Activated T-helper 2 cell treated with anti-CD3 and anti-CD28 coated beads, Interferon-gamma antibody, Interleukin-2, Interleukin-4, amounts not matched to agents 10 μg/mL and 5 μg/mL and 100 μg/mL, durations not matched to agents 14 hours and 24 hours and 36 hours (primary cell): ENCODE data around the gene SIGLEC7. TPM values are rescaled to one million over a fixed set of nuclear protein-coding genes. Genes with fewer than 3 reads are reported as not detected.
"Not testable (repeated sequence)": the region's sequence is repeated elsewhere in the genome, so short reads cannot be mapped to it uniquely, and the experiment has no call there.

Experiments
- DNase-seq: peaks from one replicate; pipeline ENCODE4 v3.0.0; 2021; ENCODE audit warnings: low spot score
- H3K27ac Mint-ChIP-seq: one replicate; pipeline ENCODE4 v1.8.0; 2021; ENCODE audit warnings: mixed read lengths
- H3K27me3 Mint-ChIP-seq: one replicate; pipeline ENCODE4 v1.8.0; 2021; ENCODE audit warnings: low read depth, mixed read lengths
- H3K36me3 Mint-ChIP-seq: one replicate; pipeline ENCODE4 v1.8.0; 2021; ENCODE audit warnings: low read depth, mixed read lengths
- H3K4me1 Mint-ChIP-seq: one replicate; pipeline ENCODE4 v1.8.0; 2021; ENCODE audit warnings: low read depth, mixed read lengths
- H3K4me3 Mint-ChIP-seq: one replicate; pipeline ENCODE4 v1.8.0; 2021; ENCODE audit warnings: low read depth, mild to moderate bottlenecking, moderate library complexity, mixed read lengths
- H3K9me3 Mint-ChIP-seq: one replicate; pipeline ENCODE4 v1.8.0; 2021; ENCODE audit warnings: mixed read lengths
- intact Hi-C: fragments of 100-400 bp; cut with micrococcal nuclease; formaldehyde crosslinking; loops from one replicate; pipeline ENCODE4 v1.15.1; 2023
- total RNA-seq: library from RNA; stranded (reverse); gene quantifications from 2 replicates; pipeline ENCODE4 v1.2.3, GENCODE V29; 2022

SIGLEC7 gene
- total RNA-seq, 1 donor from 2014 or later = not detected

GRCh38 chr19:51135986-51136762 lies 5.9 kb upstream of the SIGLEC7 start:
- DNase-seq = no peak
- H3K9me3 Mint-ChIP-seq = no peaks in the 10 kb centered on the region
- no peaks in the 10 kb centered on the region for H3K36me3 Mint-ChIP-seq
- peaks cover 15% of the 10 kb centered on the region for H3K4me1 Mint-ChIP-seq
- H3K27ac Mint-ChIP-seq = no peak overlapping the region
- H3K27me3 Mint-ChIP-seq = peaks cover 21% of the 10 kb centered on the region
- intact Hi-C loops = no loop called here
- no peak overlapping the region for H3K4me3 Mint-ChIP-seq

GRCh38 chr19:51136851-51137551 lies 5.1 kb upstream of the SIGLEC7 start:
- H3K36me3 Mint-ChIP-seq = no peaks in the 10 kb centered on the region
- no peaks in the 10 kb centered on the region for H3K9me3 Mint-ChIP-seq
- no peak for DNase-seq
- H3K4me3 Mint-ChIP-seq = no peak overlapping the region
- peaks cover 12% of the 10 kb centered on the region for H3K4me1 Mint-ChIP-seq
- intact Hi-C loops = no loop called here
- no peak overlapping the region for H3K27ac Mint-ChIP-seq
- H3K27me3 Mint-ChIP-seq = peaks cover 22% of the 10 kb centered on the region

GRCh38 chr19:51137792-51138425 lies 4.2 kb upstream of the SIGLEC7 start:
- peaks cover 22% of the 10 kb centered on the region for H3K27me3 Mint-ChIP-seq
- intact Hi-C loops = no loop called here
- peaks cover 5% of the 10 kb centered on the region for H3K4me1 Mint-ChIP-seq
- H3K4me3 Mint-ChIP-seq = no peak overlapping the region
- no peaks in the 10 kb centered on the region for H3K9me3 Mint-ChIP-seq
- DNase-seq = no peak
- H3K36me3 Mint-ChIP-seq = no peaks in the 10 kb centered on the region
- H3K27ac Mint-ChIP-seq = no peak overlapping the region

GRCh38 chr19:51138549-51138979 lies 3.5 kb upstream of the SIGLEC7 start:
- intact Hi-C loops = no loop called here
- H3K4me3 Mint-ChIP-seq = no peak overlapping the region
- DNase-seq = no peak
- peaks cover 22% of the 10 kb centered on the region for H3K27me3 Mint-ChIP-seq
- no peaks in the 10 kb centered on the region for H3K9me3 Mint-ChIP-seq
- H3K27ac Mint-ChIP-seq = no peak overlapping the region
- peaks cover 5% of the 10 kb centered on the region for H3K4me1 Mint-ChIP-seq
- no peaks in the 10 kb centered on the region for H3K36me3 Mint-ChIP-seq

- no peak for DNase-seq
- intact Hi-C loops = no loop called here
- Mint-ChIP-seq H3K4me1 (peaks cover 5% of the 10 kb centered on the region), H3K36me3 (no peaks in the 10 kb centered on the region), H3K9me3 (no peaks in the 10 kb centered on the region), H3K27me3 (peaks cover 22% of the 10 kb centered on the region), H3K4me3 (no peak overlapping the region), H3K27ac (no peak overlapping the region)
Observed at GRCh38 chr19:51139299-51140014, 2.6 kb upstream of the SIGLEC7 start.

- Mint-ChIP-seq H3K4me1 (peaks cover 5% of the 10 kb centered on the region), H3K27ac (no peak overlapping the region), H3K27me3 (peaks cover 17% of the 10 kb centered on the region), H3K9me3 (no peaks in the 10 kb centered on the region), H3K36me3 (no peaks in the 10 kb centered on the region), H3K4me3 (no peak overlapping the region)
- DNase-seq = no peak
- intact Hi-C loops = no loop called here
Observed at GRCh38 chr19:51140441-51140840, 1.7 kb upstream of the SIGLEC7 start.

- Mint-ChIP-seq H3K36me3 (no peaks in the 10 kb centered on the region), H3K27me3 (peaks cover 15% of the 10 kb centered on the region)
Observed at GRCh38 chr19:51141181-51141580, 920 bp upstream of the SIGLEC7 start.

GRCh38 chr19:51142809-51143475 lies 841 bp downstream of the SIGLEC7 start:
- DNase-seq, intact Hi-C loops: not testable (repeated sequence)

More at GRCh38 chr19:51141181-51141580, 920 bp upstream of the SIGLEC7 start:
- H3K27ac Mint-ChIP-seq = no peak overlapping the region
- intact Hi-C loops = no loop called here
- H3K4me3 Mint-ChIP-seq = no peak overlapping the region
- peaks cover 5% of the 10 kb centered on the region for H3K4me1 Mint-ChIP-seq
- H3K9me3 Mint-ChIP-seq = no peaks in the 10 kb centered on the region
- DNase-seq = no peak

GRCh38 chr19:51143486-51143885 lies 1.4 kb downstream of the SIGLEC7 start:
- no peak overlapping the region for H3K27ac Mint-ChIP-seq
- H3K4me3 Mint-ChIP-seq = no peak overlapping the region
- H3K36me3 Mint-ChIP-seq = no peaks in the 10 kb centered on the region
- intact Hi-C loops = no loop called here
- peaks cover 13% of the 10 kb centered on the region for H3K27me3 Mint-ChIP-seq
- no peaks in the 10 kb centered on the region for H3K4me1 Mint-ChIP-seq
- H3K9me3 Mint-ChIP-seq = no peaks in the 10 kb centered on the region
- DNase-seq = no peak

More at GRCh38 chr19:51142809-51143475, 841 bp downstream of the SIGLEC7 start:
- H3K36me3 Mint-ChIP-seq, H3K9me3 Mint-ChIP-seq, H3K4me3 Mint-ChIP-seq, H3K27ac Mint-ChIP-seq, H3K4me1 Mint-ChIP-seq: not testable (repeated sequence)
- H3K27me3 Mint-ChIP-seq = peaks cover 13% of the 10 kb centered on the region

GRCh38 chr19:51144482-51145045 lies 2.5 kb downstream of the SIGLEC7 start:
- no peak overlapping the region for H3K4me3 Mint-ChIP-seq
- H3K27me3 Mint-ChIP-seq = peaks cover 17% of the 10 kb centered on the region

GRCh38 chr19:51145916-51146493 lies 3.9 kb downstream of the SIGLEC7 start:
- H3K36me3 Mint-ChIP-seq = no peaks in the 10 kb centered on the region
- DNase-seq = no peak
- no peak overlapping the region for H3K4me3 Mint-ChIP-seq
- no peak overlapping the region for H3K27ac Mint-ChIP-seq
- no peaks in the 10 kb centered on the region for H3K9me3 Mint-ChIP-seq
- H3K27me3 Mint-ChIP-seq = peaks cover 24% of the 10 kb centered on the region
- H3K4me1 Mint-ChIP-seq = no peaks in the 10 kb centered on the region
- intact Hi-C loops = no loop called here

More at GRCh38 chr19:51144482-51145045, 2.5 kb downstream of the SIGLEC7 start:
- no peak for DNase-seq
- Mint-ChIP-seq H3K4me1 (no peaks in the 10 kb centered on the region), H3K27ac (no peak overlapping the region), H3K36me3 (no peaks in the 10 kb centered on the region), H3K9me3 (no peaks in the 10 kb centered on the region)
- intact Hi-C loops = no loop called here
